Measurements from ENCODE around the gene PRIMA1.

GRCh38 chr14:93693914-93694313, 94.4 kb downstream of the PRIMA1 start:
- TF ChIP-seq CTCF (conservative IDR thresholded peaks at IDR 0.05 in 1 of 2, IDR thresholded peaks at IDR 0.05 in 1 of 2; ENCODE audit: low read depth in 1 of 2, low read length in 2 of 2) (no peak), EZH2 (IDR thresholded peaks at IDR 0.05; ENCODE audit: low read length, missing control alignments) (no peak)

Data from fibroblast of lung (primary cell).